Progenitor cell of endocrine pancreas (in vitro differentiated cells): ENCODE data around the gene TNFRSF17. TPM values are rescaled to one million over a fixed set of nuclear protein-coding genes. Genes with fewer than 3 reads are reported as not detected.
"Not testable (repeated sequence)": the region's sequence is repeated elsewhere in the genome, so short reads cannot be mapped to it uniquely, and the experiment has no call there.

Experiments
- DNase-seq: peaks from one replicate; pipeline ENCODE4 v3.0.0; 2021; ENCODE audit warnings: low spot score; ENCODE audit not compliant: unreplicated experiment
- H3K27ac Mint-ChIP-seq: 2 replicates; pipeline ENCODE4 v1.8.0; 2021; ENCODE audit warnings: mild to moderate bottlenecking, moderate library complexity, mixed read lengths
- H3K27me3 Mint-ChIP-seq: 2 replicates; pipeline ENCODE4 v1.8.0; 2021; ENCODE audit warnings: mixed read lengths
- H3K36me3 Mint-ChIP-seq: 2 replicates; pipeline ENCODE4 v1.8.0; 2022; ENCODE audit warnings: mixed read lengths; ENCODE audit not compliant: insufficient read depth
- H3K4me1 Mint-ChIP-seq: 2 replicates; pipeline ENCODE4 v1.8.0; 2021; ENCODE audit warnings: low read depth, mixed read lengths
- H3K4me3 Mint-ChIP-seq: 2 replicates; pipeline ENCODE4 v1.8.0; 2021; ENCODE audit warnings: low read depth, mild to moderate bottlenecking, moderate library complexity, mixed read lengths
- H3K9me3 Mint-ChIP-seq: 2 replicates; pipeline ENCODE4 v1.8.0; 2021; ENCODE audit warnings: low read depth, mixed read lengths
- CTCF ChIP-seq: fragments of 200-600 bp; sonication (generic); IDR thresholded peaks from one replicate; pipeline ENCODE4 v1.5.0; 2021; ENCODE audit warnings: antibody characterized with exemption, mild to moderate bottlenecking; ENCODE audit not compliant: unreplicated experiment
- total RNA-seq: library from RNA; stranded (reverse); gene quantifications from 2 replicates; pipeline ENCODE4 v1.2.1, GENCODE V29; 2021

Gene TNFRSF17
- total RNA-seq, 1 donor from 2014 or later = not detected

GRCh38 chr16:11956558-11956957 lies 8.5 kb upstream of the TNFRSF17 start:
- Mint-ChIP-seq H3K27me3 (no peaks in the 10 kb centered on the region), H3K9me3 (no peaks in the 10 kb centered on the region), H3K27ac (no peak overlapping the region), H3K36me3 (no peaks in the 10 kb centered on the region), H3K4me1 (no peaks in the 10 kb centered on the region), H3K4me3 (no peak overlapping the region)
- no peak for DNase-seq
- no peak for TF ChIP-seq CTCF

GRCh38 chr16:11957591-11958395 lies 7.2 kb upstream of the TNFRSF17 start:
- Mint-ChIP-seq H3K36me3 (no peaks in the 10 kb centered on the region), H3K9me3 (no peaks in the 10 kb centered on the region), H3K27me3 (no peaks in the 10 kb centered on the region), H3K27ac (no peak overlapping the region), H3K4me1 (no peaks in the 10 kb centered on the region), H3K4me3 (no peak overlapping the region)
- no peak for TF ChIP-seq CTCF
- DNase-seq = no peak

- not testable (repeated sequence) for H3K27ac Mint-ChIP-seq, H3K36me3 Mint-ChIP-seq, H3K9me3 Mint-ChIP-seq, DNase-seq, H3K4me1 Mint-ChIP-seq, H3K4me3 Mint-ChIP-seq, H3K27me3 Mint-ChIP-seq
These were observed 2.6 kb upstream of the TNFRSF17 start for GRCh38 chr16:11962457-11962856.

GRCh38 chr16:11962978-11963377 lies 2.0 kb upstream of the TNFRSF17 start:
- not testable (repeated sequence) for H3K4me3 Mint-ChIP-seq, DNase-seq, H3K36me3 Mint-ChIP-seq, H3K9me3 Mint-ChIP-seq, H3K27me3 Mint-ChIP-seq, H3K27ac Mint-ChIP-seq, H3K4me1 Mint-ChIP-seq

GRCh38 chr16:11963706-11964105 lies 1.3 kb upstream of the TNFRSF17 start:
- Mint-ChIP-seq H3K27me3 (no peaks in the 10 kb centered on the region), H3K36me3 (no peaks in the 10 kb centered on the region), H3K4me3 (no peak overlapping the region), H3K4me1 (peaks cover 6% of the 10 kb centered on the region), H3K9me3 (no peaks in the 10 kb centered on the region), H3K27ac (no peak overlapping the region)
- DNase-seq = no peak
- TF ChIP-seq CTCF = no peak

GRCh38 chr16:11966173-11966572 lies 1.2 kb downstream of the TNFRSF17 start:
- Mint-ChIP-seq H3K9me3 (no peaks in the 10 kb centered on the region), H3K27ac (no peak overlapping the region), H3K4me1 (peaks cover 6% of the 10 kb centered on the region), H3K4me3 (no peak overlapping the region), H3K36me3 (no peaks in the 10 kb centered on the region), H3K27me3 (no peaks in the 10 kb centered on the region)
- no peak for TF ChIP-seq CTCF
- DNase-seq = no peak
